Suprapubic skin (tissue), 4 donors: ENCODE data around the gene RNF183. TPM values are rescaled to one million over a fixed set of nuclear protein-coding genes. Genes with fewer than 3 reads are reported as not detected.

Experiments used
- DNase-seq, 2 donors: peaks; one replicate each; pipeline ENCODE4 v3.0.0-alpha.2; 2019; ENCODE audit warnings: low spot score in 2 of 2
- H3K27ac ChIP-seq: fragments of 200-600 bp; sonication (generic); one replicate; pipeline ENCODE4 v1.5.1; 2019
- H3K27me3 ChIP-seq: fragments of 200-600 bp; sonication (generic); one replicate; pipeline ENCODE4 v1.5.1; 2019
- H3K36me3 ChIP-seq: fragments of 200-600 bp; sonication (generic); one replicate; pipeline ENCODE4 v1.5.1; 2019
- H3K4me1 ChIP-seq: fragments of 200-600 bp; sonication (generic); one replicate; pipeline ENCODE4 v1.5.1; 2019
- H3K4me3 ChIP-seq: fragments of 200-600 bp; sonication (generic); one replicate; pipeline ENCODE4 v1.5.1; 2019; ENCODE audit warnings: mild to moderate bottlenecking
- H3K9me3 ChIP-seq: fragments of 200-600 bp; sonication (generic); one replicate; pipeline ENCODE4 v1.5.1; 2019
- CTCF ChIP-seq, 2 donors: fragments of 200-600 bp in 1 of 2; fragments of 450-650 bp in 1 of 2; sonication (generic) in 1 of 2; IDR thresholded peaks; one replicate each; pipeline ENCODE4 v1.5.1; 2016 to 2019; ENCODE audit warnings: antibody characterized with exemption in 2 of 2, mild to moderate bottlenecking in 1 of 2, moderate library complexity in 1 of 2
- EP300 ChIP-seq: sonication (generic); formaldehyde crosslinking; IDR thresholded peaks from one replicate; pipeline ENCODE4 v1.6.1; 2017; ENCODE audit warnings: antibody characterized with exemption
- POLR2A ChIP-seq, 2 donors: fragments of 450-650 bp; IDR thresholded peaks; one replicate each; pipeline ENCODE4 v1.6.1; 2017; ENCODE audit warnings: antibody characterized with exemption in 2 of 2, mild to moderate bottlenecking in 2 of 2, moderate library complexity in 2 of 2
- POLR2AphosphoS5 ChIP-seq, 3 donors: sonication (generic); formaldehyde crosslinking; IDR thresholded peaks; one replicate each; pipeline ENCODE4 v1.6.1; 2017; ENCODE audit warnings: antibody characterized with exemption in 3 of 3
- WGBS: methylation state at CpG from one replicate; pipeline ENCODE4 v1.1.5; 2018; 5-methylcytosine and 5-hydroxymethylcytosine counted together
- total RNA-seq, 4 donors: library from RNA; depleted of rRNA; stranded (reverse); fragments of >200 nt; gene quantifications; one replicate each; pipeline ENCODE4 v1.1.0, GENCODE V29; 2016

The RNF183 gene
- total RNA-seq, 4 donors from 2014 or later, result 2.0 TPM; not detected in 3

GRCh38 chr9:113343732-113344231, 40.6 kb upstream of the RNF183 start:
- 43% methylated on average over 1 of the region's 1 CpG for whole genome bisulfite sequencing

GRCh38 chr9:113341712-113342410, 38.7 kb upstream of the RNF183 start:
- DNase-seq, result no peak
- peak overlapping the region; percentile 84 for H3K27ac ChIP-seq
- TF ChIP-seq CTCF (IDR thresholded peaks at IDR 0.05) (no peak), POLR2AphosphoS5 (IDR thresholded peaks at IDR 0.05) (peak in 2 of 3 donors; percentile 19 to 34)
- H3K9me3 ChIP-seq, result no peaks in the 10 kb centered on the region
- WGBS, result 50% methylated on average over 8 of the region's 9 CpGs
- no peaks in the 10 kb centered on the region for H3K27me3 ChIP-seq
- H3K4me3 ChIP-seq, result no peak overlapping the region
- H3K4me1 ChIP-seq, result peaks cover 27% of the 10 kb centered on the region
- H3K36me3 ChIP-seq, result no peaks in the 10 kb centered on the region

More at GRCh38 chr9:113343732-113344231, 40.6 kb upstream of the RNF183 start:
- no peak overlapping the region for H3K4me3 ChIP-seq
- H3K9me3 ChIP-seq, result no peaks in the 10 kb centered on the region
- no peak for TF ChIP-seq POLR2AphosphoS5 (IDR thresholded peaks at IDR 0.05)
- TF ChIP-seq EP300, result no peak
- no peak for TF ChIP-seq POLR2A (IDR thresholded peaks at IDR 0.05)
- no peak for TF ChIP-seq CTCF (IDR thresholded peaks at IDR 0.05)
- no peaks in the 10 kb centered on the region for H3K27me3 ChIP-seq
- H3K27ac ChIP-seq, result peak overlapping the region; percentile 63
- H3K36me3 ChIP-seq, result no peaks in the 10 kb centered on the region
- peak; percentile 87 to 91 for DNase-seq
- H3K4me1 ChIP-seq, result peaks cover 27% of the 10 kb centered on the region

- WGBS, result under 1% methylated on average over 29 of the region's 46 CpGs
- TF ChIP-seq POLR2AphosphoS5 (IDR thresholded peaks at IDR 0.05) (peak in 2 of 3 donors; percentile 51 to 77), EP300 (no peak), CTCF (IDR thresholded peaks at IDR 0.05) (no peak), POLR2A (IDR thresholded peaks at IDR 0.05) (peak in 1 of 2 donors; percentile 21)
- Histone ChIP-seq H3K27ac (peak within 1 kb of the TSS; percentile 84), H3K9me3 (no peaks in the 10 kb centered on the region), H3K4me3 (peak within 1 kb of the TSS; percentile 78), H3K36me3 (no peaks in the 10 kb centered on the region), H3K27me3 (no peaks in the 10 kb centered on the region), H3K4me1 (peaks cover 27% of the 10 kb centered on the region)
- peak; percentile 89 to 91 for DNase-seq
Measured at GRCh38 chr9:113340011-113340699, 37.0 kb upstream of the RNF183 start, which contains the start of gene WDR31. WDR31 (minus strand) TSS chr9:113340275; CDS start chr9:113332022, 8,253 bp downstream.

- Histone ChIP-seq H3K27ac (no peak overlapping the region), H3K27me3 (no peaks in the 10 kb centered on the region), H3K4me1 (peaks cover 21% of the 10 kb centered on the region), H3K4me3 (no peak overlapping the region), H3K36me3 (no peaks in the 10 kb centered on the region), H3K9me3 (no peaks in the 10 kb centered on the region)
- 96% methylated on average over 2 of the region's 2 CpGs for WGBS
- no peak for TF ChIP-seq POLR2A (IDR thresholded peaks at IDR 0.05)
- no peak for TF ChIP-seq POLR2AphosphoS5 (IDR thresholded peaks at IDR 0.05)
- no peak for TF ChIP-seq CTCF (IDR thresholded peaks at IDR 0.05)
- TF ChIP-seq EP300, result no peak
- no peak for DNase-seq
Measured at GRCh38 chr9:113337714-113338113, 34.5 kb upstream of the RNF183 start.

- DNase-seq, result no peak
- no peaks in the 10 kb centered on the region for H3K4me1 ChIP-seq
- no peaks in the 10 kb centered on the region for H3K27me3 ChIP-seq
- H3K4me3 ChIP-seq, result no peak overlapping the region
- H3K36me3 ChIP-seq, result peaks cover 10% of the 10 kb centered on the region
- no peak overlapping the region for H3K27ac ChIP-seq
- WGBS, result 71% methylated on average over 4 of the region's 4 CpGs
- no peaks in the 10 kb centered on the region for H3K9me3 ChIP-seq
- TF ChIP-seq POLR2AphosphoS5 (IDR thresholded peaks at IDR 0.05) (no peak), POLR2A (IDR thresholded peaks at IDR 0.05) (no peak), EP300 (no peak), CTCF (IDR thresholded peaks at IDR 0.05) (no peak)
Measured at GRCh38 chr9:113331780-113332179, 28.6 kb upstream of the RNF183 start.
